RWPE1 (cell line): Measurements from ENCODE around the gene RBP5.
A peak's percentile ranks its signal among the peaks of the same experiment; 100 is the strongest.

Experiments
- CTCF ChIA-PET: fragments of 350-600 bp; sonication (Branson Sonifier 250); formaldehyde crosslinking; extraction: SDS; loops from one replicate; lab custom pipeline; 2021; lab: Yijun Ruan, JAX
- POLR2A ChIA-PET: fragments of 400-600 bp; formaldehyde crosslinking; extraction: SDS; loops from one replicate; lab custom pipeline; 2020; ENCODE audit warnings: antibody characterized with exemption; ENCODE audit not compliant: low non-redundant PET; lab: Yijun Ruan, JAX
- DNase-seq: peaks from one replicate; pipeline ENCODE4 v3.0.0; 2012; ENCODE audit warnings: low spot score
- H3K27ac ChIP-seq: fragments of 450-650 bp; 2 replicates; pipeline ENCODE4 v1.5.1; 2017
- TF ChIP-seq, protein P1 (sequence below): fragments of 450-650 bp; conservative IDR thresholded peaks from 2 replicates; pipeline ENCODE4 v1.5.1; 2017; ENCODE audit warnings: low read depth, mild to moderate bottlenecking

Gene RBP5

DNA sequence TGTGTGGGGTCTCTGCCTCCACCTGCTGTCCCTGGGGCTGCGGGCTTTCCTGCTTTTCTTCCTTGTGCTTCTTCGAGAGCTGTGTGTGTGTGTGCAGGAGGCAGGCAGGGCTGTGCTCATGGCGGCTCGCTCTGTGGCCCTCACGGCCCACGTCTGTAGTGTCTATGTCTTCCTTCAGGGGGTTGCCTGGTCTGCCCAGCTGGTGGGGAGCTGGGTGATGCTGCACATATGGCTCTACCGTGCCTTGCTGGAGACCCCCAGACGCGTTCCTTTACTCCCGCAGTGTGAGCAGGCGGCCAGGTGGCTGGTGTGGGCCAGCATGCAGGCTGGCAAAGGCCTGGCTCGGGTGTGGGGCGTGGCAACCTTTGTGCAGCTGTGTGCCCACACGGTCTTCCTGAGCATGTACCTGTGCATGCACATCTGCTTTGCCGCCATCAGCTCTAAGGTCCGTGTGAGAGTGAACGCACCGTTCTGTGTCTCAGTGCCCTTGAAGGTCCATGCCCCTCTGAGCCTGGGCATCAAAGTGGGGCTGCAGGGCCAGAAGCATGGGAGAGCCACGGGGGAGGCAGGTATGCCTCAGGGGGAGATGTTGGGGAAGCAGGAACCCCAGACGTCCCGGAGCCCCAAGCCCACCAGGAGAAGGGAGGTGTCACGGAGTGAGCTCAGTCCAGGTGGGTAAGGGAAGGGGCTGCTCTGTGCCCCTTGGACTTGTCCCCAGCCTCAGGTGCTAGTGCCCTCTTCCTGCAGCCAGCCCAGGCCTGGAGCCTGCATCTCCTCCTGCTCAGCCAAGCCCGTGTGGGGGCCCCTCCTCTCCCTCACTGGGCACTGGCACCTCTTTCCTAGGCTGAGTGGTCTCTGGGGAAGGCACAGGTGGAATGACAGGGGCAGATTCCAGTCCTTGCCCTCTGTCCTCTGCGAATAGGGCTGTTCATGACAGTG lies 27.8 kb upstream of the RBP5 start:
- TF ChIP-seq, protein P1, sequence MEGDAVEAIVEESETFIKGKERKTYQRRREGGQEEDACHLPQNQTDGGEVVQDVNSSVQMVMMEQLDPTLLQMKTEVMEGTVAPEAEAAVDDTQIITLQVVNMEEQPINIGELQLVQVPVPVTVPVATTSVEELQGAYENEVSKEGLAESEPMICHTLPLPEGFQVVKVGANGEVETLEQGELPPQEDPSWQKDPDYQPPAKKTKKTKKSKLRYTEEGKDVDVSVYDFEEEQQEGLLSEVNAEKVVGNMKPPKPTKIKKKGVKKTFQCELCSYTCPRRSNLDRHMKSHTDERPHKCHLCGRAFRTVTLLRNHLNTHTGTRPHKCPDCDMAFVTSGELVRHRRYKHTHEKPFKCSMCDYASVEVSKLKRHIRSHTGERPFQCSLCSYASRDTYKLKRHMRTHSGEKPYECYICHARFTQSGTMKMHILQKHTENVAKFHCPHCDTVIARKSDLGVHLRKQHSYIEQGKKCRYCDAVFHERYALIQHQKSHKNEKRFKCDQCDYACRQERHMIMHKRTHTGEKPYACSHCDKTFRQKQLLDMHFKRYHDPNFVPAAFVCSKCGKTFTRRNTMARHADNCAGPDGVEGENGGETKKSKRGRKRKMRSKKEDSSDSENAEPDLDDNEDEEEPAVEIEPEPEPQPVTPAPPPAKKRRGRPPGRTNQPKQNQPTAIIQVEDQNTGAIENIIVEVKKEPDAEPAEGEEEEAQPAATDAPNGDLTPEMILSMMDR: no peak
- no peak for DNase-seq
- ChIA-PET CTCF (interaction anchor here (0.9 kb wide), 1 partner anchor 48 kb away, joined by 4 read pairs; no protein-coding TSS in a partner anchor), POLR2A (no interaction called here)
- H3K27ac ChIP-seq: peak overlapping the region; percentile 59

DNA sequence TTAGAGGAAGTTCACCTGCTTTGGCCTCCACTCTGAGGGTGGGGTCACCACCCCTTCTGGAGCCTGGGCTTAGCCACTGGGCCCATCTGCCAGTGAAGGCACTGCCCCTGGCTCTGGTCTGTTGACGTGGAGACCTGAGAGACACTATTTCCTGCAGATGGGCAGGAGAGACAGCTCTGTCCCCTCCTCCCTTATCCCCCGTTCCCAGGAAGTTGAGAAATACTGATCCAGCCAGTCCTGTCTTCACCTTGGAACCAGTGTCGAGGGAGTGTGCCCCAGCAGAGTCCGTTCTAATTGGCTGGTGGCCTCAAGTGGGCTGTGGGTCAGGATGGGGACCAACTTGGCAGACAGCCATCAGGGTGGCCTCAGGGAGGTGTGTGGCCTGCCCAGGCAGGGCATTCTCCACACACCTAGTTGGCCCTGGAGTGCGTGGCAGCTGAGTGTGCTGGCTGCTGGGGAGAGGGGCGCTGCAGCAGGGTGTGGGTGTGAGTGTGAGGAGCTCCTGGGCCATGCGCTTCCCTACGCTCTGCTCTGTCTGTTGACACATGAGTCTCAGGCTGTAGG lies 26.9 kb upstream of the RBP5 start:
- H3K27ac ChIP-seq: peak overlapping the region; percentile 59
- CTCF ChIA-PET: interaction anchor here (0.6 to 1.9 kb wide), 4 partner anchors 11 to 94 kb away, joined by 3 to 9 read pairs (median 5); no protein-coding TSS in a partner anchor
- TF ChIP-seq, protein P1: no peak
- DNase-seq: peak; percentile 45
- POLR2A ChIA-PET: no interaction called here

DNA sequence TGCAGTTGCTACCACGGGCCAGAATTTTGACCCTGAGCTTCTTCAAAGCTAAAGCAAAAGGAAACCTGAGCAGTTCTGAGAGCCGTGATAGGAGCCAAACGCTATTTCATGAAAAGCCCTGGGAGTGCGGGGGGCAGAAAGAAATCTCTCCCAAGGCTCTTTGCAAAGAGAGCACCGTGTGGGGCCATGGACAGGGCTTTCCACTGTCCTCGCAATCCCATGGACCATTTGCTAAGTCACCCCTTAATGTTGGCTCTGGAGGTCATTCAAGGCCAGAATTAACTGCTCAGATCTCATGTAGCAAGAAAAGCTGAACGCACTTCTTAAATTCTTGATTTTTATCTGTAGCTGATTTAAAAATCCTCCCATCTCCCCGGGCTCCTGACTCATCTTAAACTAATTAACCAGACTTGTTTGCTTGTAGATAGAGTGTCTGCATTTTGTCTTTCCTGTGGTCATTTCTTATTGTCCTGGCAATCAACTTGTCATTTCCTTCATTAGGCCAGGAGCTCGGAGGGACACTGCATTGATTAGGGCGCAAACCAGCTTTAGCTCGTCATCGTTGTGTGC lies 26.3 kb upstream of the RBP5 start:
- TF ChIP-seq, protein P1: no peak
- peak overlapping the region; percentile 59 for H3K27ac ChIP-seq
- DNase-seq: no peak
- POLR2A ChIA-PET: no interaction called here
- CTCF ChIA-PET: interaction anchor here (0.6 to 1.9 kb wide), 5 partner anchors 10 to 228 kb away, joined by 3 to 9 read pairs (median 5); no protein-coding TSS in a partner anchor

DNA sequence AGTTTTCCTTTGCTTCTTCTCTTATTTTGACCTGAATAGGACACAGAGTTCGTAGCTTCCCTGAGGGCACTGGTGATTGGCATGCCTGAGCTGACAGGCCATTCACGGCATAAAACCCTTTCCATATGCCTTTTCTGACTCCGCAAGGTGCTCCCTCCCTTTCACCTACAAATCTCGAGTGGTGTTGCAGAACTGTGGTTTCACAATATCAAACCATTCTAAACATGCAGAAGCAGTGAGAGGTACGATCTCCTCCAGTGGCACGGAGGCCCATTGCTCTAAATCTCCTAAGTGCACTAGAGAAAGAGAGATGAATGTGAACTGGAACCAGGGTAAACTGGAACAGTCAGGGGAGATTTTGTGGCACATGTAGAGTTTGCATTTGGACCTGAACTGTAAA lies 25.4 kb upstream of the RBP5 start:
- ChIA-PET POLR2A (no interaction called here), CTCF (interaction anchor here (0.6 to 1.9 kb wide), 3 partner anchors 8 to 15 kb away, joined by 4 to 9 read pairs (median 7); no protein-coding TSS in a partner anchor)
- TF ChIP-seq, protein P1: no peak
- DNase-seq: peak; percentile 7
- H3K27ac ChIP-seq: no peak overlapping the region

DNA sequence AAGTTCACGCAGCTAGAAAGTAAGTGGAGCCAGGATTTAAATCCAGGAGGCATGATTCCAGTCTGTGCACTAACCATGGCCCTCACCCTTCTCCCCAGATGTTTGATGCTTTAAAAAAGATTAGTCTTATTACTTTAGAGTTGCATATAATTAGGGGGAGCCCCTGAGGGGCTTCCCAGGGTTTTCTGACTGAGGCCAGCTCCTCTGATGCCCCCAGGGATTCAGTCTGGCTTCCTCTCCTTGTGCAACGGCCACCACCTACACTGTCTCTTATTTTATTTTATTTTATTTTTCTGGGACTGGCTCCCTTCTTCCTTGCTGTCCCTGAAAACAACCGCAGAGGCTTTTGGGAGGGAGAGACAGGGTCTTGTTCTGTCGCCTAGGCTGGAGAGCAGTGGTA lies 24.1 kb upstream of the RBP5 start:
- CTCF ChIA-PET: interaction anchor here (0.6 to 1.6 kb wide), 3 partner anchors 8 to 11 kb away, joined by 3 to 7 read pairs (median 3); no protein-coding TSS in a partner anchor
- H3K27ac ChIP-seq: no peak overlapping the region
- no peak for DNase-seq
- POLR2A ChIA-PET: no interaction called here
- TF ChIP-seq, protein P1: no peak

DNA sequence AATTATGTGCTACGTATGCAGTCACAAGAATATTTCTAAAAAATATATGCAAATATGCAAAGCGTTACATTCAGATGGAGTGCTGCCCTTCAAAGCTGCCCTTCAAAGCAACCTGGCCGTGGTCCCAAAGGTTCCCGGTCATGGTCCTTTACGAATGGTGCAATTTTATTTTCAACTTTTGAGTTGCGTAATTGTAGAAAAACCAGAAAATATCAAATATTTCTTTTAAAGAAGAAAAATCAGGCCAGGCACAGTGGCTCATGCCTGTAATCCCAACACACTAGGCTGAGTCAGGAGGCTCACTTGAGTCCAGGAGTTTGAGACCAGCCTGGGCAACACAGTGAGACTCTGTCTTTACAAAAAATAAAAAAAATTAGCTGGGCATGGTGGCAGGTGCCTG lies 22.8 kb upstream of the RBP5 start:
- POLR2A ChIA-PET: no interaction called here
- CTCF ChIA-PET: no interaction called here
- H3K27ac ChIP-seq: no peak overlapping the region
- no peak for DNase-seq
- TF ChIP-seq, protein P1: no peak
